GM18505 (cell line): ENCODE measurements around the gene NUP93.

Experiments
- ATAC-seq: cut with Tn5 transposase; IDR thresholded peaks from one replicate; pipeline ENCODE4 v1.9.1; 2021; ENCODE audit not compliant: unreplicated experiment
- POLR2A ChIP-seq: IDR thresholded peaks from 4 replicates; pipeline ENCODE4 v1.6.1; 2011; ENCODE audit warnings: borderline replicate concordance; ENCODE audit not compliant: insufficient read depth, insufficient read length; ENCODE audit errors: extremely low read depth

The NUP93 gene

DNA sequence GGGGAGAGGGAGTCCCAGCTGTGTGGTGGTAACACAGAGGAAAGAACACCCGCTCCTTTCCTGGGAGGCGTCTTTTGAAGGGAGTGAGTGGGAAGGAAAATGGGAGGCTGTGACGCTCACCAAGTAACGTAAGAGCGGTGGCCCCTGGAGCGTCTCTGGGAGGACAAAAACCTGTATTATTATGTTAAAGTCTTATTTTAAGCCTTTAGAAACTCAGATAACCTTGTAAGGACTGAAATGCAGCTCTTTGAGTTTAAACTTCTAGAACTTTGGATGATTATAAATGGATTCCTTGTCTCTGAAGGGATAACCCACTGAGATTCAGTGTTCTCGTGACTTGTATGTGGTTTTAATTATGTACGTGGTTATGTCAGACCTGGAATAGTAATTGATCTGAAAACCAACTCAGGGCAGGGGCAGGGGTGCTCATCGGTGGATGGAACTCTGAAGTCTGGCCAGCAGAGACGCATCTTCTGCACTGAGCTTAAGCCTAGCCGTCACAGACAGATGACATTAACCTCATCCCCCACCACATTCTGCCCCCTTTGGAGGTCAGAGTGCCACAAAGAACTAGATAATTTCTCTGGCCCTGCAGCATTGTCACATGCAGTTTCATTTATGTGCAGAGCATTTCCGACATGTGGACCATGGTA, 93.3 kb downstream of the NUP93 start:
- TF ChIP-seq POLR2A, result no peak

DNA sequence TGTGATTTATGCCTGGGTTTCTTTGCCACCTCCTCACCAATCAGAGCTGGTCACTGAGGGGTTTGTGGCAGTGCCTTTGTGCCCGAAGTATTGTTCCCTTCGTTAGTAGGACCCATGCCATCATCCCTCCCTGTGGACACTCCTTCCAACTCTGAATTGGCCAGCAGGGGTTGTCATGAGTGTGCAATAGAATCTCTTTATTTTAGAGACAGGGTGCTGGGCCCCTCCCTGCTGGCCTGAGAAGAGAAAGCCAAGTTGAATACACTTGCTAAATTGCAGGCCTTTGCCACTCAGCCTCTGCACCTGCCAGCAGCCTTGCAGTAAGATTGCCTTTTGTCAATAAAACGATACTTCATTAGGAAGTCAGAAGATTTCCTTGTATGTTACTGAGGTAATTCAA, 94.4 kb downstream of the NUP93 start:
- ATAC-seq, result no peak

More for the DNA sequence above, 93.3 kb downstream of the NUP93 start:
- ATAC-seq, result no peak

DNA sequence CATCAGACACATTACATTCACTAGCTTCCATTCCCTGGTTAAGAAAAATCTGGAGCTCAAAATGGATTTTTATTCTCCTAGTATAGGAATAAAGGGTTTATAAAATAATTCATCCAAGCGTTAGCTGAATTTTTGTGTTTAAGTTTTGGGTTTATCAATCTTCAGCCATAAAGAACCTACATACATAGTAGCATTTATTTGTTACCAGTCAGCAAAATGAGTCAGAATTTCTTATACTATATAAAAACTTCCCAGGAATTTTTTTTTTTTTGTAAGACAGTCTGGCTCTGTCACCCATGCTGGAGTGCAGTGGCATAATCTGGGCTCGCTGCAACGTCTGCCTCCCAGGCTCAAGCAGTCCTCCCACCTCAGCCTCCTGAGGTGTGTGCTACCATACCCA, 94.9 kb downstream of the NUP93 start:
- TF ChIP-seq POLR2A, result no peak
- no peak for ATAC-seq

More for the DNA sequence above, 94.4 kb downstream of the NUP93 start:
- TF ChIP-seq POLR2A, result no peak

DNA sequence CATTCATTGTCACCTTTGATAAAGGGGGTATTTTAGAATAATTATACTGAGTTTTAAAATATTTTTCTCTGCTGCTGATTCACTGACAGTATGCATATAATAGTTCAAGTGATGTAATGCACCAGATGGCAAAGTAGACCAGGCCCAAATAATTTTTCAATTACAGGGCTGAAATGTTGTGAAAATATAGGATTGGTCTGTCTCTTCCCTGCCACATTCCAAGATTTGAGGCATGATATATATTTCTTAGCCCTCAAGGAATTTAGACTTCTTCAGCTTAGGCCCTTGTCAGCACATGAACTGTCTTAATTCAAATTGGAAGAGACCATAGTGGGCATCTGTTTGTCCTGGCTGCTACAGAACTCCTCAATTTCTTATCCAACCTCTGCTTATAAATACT, 95.9 kb downstream of the NUP93 start:
- TF ChIP-seq POLR2A, result no peak
- ATAC-seq, result no peak

DNA sequence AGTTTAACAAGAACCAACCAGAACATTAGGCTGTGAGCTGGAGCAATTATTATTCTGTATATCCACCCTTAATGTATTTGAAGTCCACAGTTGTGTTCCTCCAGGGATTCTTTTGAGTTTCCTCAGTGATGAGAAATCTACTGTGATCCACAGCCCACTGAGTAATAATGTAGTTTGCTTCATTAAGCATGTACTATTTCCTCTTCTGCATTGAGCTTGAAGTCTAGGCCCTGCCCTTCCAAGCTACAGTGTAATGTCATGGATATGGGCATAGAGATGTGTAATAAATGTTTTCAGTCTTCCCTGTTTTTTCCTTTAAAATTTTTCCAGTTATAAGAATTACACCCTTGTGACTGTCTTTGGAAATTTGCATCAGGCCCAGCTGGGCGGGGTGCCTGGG, 98.7 kb downstream of the NUP93 start:
- ATAC-seq, result no peak
- no peak for TF ChIP-seq POLR2A

DNA sequence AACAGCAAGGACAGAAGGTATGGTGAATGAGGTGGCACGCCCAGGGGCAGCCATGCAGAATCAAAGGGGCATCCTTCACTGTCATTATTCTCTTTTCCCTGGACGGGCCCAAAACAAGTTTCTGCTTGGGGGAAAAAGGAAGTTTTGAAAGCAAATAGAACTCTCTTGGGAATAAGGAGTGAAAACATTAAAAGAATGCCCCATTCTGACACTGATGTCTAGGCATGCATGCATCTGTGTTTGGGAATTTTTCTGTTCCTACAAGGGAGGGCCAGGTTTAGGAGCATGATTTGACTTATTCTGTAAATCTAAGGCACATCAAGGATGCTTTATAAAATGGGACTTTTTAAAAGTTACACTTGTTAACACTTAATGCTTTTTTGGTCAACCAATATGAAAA, 100.7 kb downstream of the NUP93 start:
- ATAC-seq, result no peak
- TF ChIP-seq POLR2A, result no peak

DNA sequence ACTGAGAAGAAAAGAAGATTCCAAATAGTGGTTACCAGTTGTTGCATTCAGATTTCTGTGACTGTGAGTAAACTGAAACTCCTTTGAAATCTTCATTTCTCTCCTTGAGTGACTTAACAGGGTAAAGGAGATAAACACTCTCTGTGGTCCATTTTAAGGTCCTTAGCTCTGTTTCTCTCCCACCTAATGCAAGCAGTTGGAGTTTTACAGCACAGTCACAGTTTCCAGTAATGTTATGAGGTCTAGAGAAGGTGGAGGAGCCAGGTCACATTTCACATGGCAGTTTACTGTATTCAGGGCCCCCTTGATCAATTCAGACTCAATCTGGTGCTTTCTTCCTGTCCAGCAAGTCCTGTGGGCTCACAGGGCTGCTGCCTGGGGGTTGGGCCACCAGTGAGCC, 102.8 kb downstream of the NUP93 start:
- TF ChIP-seq POLR2A, result no peak
- ATAC-seq, result no peak

DNA sequence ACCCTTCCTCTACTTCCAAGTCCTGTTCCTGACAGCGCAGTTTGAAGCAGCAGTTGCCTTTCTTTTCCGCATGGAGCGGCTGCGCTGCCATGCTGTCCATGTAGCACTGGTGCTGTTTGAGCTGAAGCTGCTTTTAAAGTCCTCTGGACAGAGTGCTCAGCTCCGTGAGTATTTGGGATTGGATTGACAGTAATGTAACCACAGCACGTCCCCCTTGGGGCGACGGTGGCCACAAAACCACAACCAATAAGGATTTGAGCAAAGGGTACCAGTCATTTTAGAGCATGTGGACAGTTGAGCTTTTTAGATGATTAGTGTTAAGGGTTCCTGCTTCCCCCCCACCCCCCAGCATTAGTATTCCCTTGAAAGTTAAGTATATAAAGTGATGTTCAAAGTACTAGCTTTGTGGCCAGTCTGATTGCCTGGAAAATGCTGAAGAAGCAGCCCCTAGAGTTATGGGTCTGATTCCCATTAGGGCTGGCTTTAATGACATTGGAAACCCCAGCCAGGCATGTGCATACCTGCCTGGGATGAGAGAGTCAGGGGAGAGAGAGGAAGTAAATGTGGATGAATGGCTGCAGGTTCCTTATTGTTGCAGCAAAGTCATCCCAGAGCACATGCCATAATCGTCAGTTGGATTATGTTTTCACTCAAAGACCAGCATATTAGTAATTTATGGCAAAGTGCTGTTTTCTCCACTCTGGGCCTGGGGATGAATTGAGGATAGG, 103.5 kb downstream of the NUP93 start:
- no peak for ATAC-seq

DNA sequence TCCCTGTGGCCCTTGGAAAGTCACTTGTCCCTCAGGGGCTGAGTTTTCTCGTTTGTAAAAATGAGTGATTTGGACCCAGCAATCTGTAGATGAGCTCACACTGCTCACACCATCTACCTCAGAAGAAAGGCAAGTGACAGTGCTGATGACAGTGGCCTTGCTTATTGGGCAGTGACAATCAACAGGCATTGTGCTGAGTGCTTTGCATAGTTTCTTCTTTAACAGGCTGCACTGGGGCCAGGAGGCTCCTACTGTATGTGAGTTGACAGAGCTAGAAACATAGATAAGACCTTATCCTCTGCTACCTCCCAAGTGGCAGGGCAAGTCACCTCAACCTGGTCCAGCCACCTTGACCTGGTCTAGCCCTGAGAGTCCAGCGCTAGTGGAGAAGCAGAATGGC, 105.4 kb downstream of the NUP93 start:
- ATAC-seq, result no peak
- no peak for TF ChIP-seq POLR2A

More for the DNA sequence above, 103.5 kb downstream of the NUP93 start:
- no peak for TF ChIP-seq POLR2A

DNA sequence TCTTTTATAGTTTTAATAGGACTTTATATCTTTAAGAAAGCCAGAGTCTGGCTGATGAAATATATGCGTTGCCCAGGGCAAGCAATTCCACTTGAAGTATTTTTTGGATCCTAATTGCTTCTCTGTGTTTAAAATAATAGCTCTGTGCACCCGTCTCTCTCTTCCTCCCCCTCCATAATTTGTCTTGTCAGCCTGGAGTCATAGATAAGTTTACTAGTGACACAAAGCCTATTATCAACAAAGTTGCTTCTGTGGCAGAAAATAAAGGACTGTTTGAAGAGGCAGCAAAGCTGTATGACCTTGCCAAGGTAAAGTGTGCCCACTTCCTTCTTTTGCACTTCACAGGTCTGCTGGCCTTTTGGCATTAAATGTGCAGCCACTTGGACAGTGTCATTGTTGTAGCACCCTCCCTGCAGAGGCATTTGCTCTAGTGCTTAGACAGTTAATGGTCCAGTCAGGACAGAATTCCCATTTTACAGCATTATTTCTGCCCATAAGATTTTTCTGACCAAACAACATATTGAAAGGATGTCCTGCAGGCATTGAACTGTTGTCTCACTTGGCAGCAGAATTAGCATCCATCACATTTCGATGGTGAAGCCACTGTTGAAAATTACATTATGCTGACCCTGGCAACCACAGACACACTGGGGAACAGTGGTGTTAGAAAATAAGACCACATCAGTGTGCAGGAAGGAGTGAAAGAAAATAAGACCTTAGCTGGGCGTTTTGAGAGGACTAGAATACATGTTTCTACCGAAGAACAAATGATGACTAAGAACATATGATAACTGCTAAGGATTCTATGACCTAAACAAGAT, 106.7 kb downstream of the NUP93 start:
- no peak for ATAC-seq
- no peak for TF ChIP-seq POLR2A

DNA sequence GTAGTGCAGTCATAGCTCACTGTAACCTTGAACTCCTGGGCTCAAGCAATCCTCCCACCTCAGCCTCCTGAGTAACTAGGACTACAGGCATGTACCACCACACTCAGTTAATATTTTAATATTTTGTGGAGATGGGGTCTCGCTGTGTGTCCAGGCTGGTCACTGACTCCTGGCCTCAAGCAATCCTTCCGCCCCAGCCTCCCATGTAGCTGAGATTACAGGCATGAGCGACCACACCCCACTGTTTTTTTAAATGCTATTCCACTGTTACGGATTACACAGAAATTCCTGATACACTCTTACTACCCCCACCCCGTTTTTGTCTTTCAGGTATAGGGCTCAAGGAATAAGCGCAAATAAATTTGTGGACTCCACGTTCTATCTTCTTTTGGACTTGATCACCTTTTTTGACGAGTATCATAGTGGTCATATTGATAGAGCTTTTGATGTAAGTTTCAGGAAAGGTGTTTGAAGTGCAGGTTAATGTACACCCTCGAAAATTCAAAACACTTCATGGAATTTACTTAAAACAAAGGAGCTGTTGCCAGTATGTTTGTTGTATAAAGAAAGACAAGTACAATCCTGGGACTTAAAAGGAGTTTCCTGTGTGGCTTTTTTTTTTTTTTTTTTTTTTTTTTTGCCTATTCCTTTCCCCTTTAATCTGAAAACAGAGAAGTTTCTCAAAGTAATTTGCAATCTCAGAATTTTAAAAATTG, 108.9 kb downstream of the NUP93 start:
- ATAC-seq, result no peak
- no peak for TF ChIP-seq POLR2A

DNA sequence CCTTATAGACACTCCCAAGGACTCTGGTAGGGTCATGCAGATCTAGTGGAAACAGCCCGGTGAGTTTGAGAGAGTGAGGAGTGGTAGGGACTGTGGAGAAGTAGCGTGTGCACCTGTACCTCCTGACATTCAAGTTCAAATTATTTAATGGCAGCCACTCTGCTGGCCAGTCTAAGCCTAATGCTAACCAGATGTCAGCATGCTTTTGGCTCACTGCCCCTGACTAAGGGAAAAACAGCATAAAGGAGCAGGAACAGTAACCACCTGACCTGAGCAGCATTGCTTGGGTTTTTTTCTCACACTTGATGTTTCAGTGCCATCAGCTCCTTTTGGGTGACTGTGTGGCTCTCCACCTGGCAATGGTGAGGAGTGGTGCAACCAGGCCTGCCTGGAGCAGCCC, 111.3 kb downstream of the NUP93 start:
- ATAC-seq, result no peak
- TF ChIP-seq POLR2A, result no peak

DNA sequence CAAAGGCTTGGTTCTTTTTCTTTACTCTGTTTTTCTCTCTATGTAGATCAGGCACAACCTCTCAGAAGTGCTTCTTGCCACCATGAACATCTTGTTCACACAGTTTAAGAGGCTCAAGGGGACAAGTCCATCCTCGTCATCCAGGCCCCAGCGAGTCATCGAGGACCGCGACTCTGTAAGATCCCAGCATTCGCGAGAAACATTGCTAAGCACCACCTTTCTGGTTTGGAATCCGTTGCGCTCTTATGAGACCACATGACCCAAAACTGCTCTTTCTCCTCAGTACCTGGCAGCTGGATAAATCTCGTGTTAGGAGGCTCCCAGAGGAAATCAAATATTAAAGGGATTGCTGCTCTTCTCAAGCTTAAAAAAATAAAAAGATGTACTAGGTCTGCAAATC, 111.7 kb downstream of the NUP93 start:
- TF ChIP-seq POLR2A, result no peak
- no peak for ATAC-seq

DNA sequence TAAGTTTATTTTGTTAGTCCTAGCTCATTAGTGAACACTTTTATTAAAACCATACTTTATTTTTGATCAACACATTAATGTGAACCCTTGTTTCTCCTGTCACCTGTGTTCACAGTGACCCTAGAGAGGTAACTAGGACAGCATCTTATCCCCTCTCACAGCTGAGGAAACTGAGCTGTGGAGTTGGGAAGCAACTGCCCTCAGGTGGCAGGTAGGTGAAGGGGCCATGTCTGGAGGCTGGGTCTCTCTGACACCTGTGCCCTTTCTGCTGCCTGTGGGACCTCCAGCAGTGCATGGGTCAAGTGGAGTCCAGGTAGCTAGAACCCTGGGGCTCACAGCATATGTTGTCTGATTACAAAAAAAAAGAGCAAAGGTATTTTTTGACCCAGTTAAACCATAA, 112.2 kb downstream of the NUP93 start:
- no peak for ATAC-seq
- TF ChIP-seq POLR2A, result no peak

DNA sequence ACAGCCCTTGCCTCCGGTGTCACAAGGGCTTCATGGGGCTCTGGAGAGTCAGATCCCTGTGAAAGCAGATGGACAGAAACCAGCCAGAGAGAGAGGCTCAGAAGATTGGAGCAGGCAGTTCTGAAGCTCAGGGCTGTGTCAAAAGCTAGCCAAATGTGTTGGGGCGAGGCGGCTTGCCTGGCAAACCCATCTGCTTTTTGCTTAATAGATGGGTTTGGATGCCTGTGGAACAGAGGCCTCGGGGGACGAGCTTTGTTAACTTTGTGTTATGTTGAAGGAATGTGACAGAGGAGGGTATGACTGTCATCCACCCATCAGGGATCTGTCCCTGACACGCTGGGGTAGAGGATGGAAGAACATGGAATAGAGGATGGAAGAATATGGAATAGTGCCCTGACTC, 114.1 kb downstream of the NUP93 start:
- no peak for ATAC-seq
- no peak for TF ChIP-seq POLR2A
